T-helper 1 cell treated with Interleukin-12 subunit alpha and Interleukin-12 subunit beta and Interleukin-4 antibody, amounts not matched to agents 30 μg/mL and 1 μg/mL, for 36 hours (primary cell): ENCODE results near the gene IFNAR2.
"Not testable (repeated sequence)": the region's sequence is repeated elsewhere in the genome, so short reads cannot be mapped to it uniquely, and the experiment has no call there.

Experiments used
- H3K27ac Mint-ChIP-seq: one replicate; pipeline ENCODE4 v1.8.0; 2021; ENCODE audit warnings: mild to moderate bottlenecking, mixed read lengths
- H3K27me3 Mint-ChIP-seq: one replicate; pipeline ENCODE4 v1.8.0; 2021; ENCODE audit warnings: low read depth, mixed read lengths
- H3K36me3 Mint-ChIP-seq: one replicate; pipeline ENCODE4 v1.8.0; 2021; ENCODE audit warnings: low read depth, mixed read lengths
- H3K4me1 Mint-ChIP-seq: one replicate; pipeline ENCODE4 v1.8.0; 2021; ENCODE audit warnings: low read depth, mixed read lengths
- H3K4me3 Mint-ChIP-seq: one replicate; pipeline ENCODE4 v1.8.0; 2021; ENCODE audit warnings: mild to moderate bottlenecking, moderate library complexity, mixed read lengths
- H3K9me3 Mint-ChIP-seq: one replicate; pipeline ENCODE4 v1.8.0; 2021; ENCODE audit warnings: mixed read lengths

IFNAR2 gene

DNA sequence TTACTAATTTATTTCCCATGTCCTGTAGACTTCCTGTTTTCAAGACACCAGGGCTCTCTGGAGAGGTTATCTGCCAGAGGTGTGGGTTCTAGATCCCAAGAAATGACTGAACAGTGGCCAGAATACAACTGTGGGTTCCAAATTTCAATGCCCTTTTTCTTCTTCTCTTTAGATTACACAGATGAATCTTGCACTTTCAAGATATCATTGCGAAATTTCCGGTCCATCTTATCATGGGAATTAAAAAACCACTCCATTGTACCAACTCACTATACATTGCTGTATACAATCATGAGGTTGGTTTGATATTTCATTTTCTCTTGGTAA lies 15.0 kb downstream of the IFNAR2 start:
- H3K36me3 Mint-ChIP-seq, result peaks cover 67% of the 10 kb centered on the region
- H3K27me3 Mint-ChIP-seq, result no peaks in the 10 kb centered on the region
- peaks cover 53% of the 10 kb centered on the region for H3K4me1 Mint-ChIP-seq
- H3K27ac Mint-ChIP-seq, result peak overlapping the region; percentile 84
- no peaks in the 10 kb centered on the region for H3K9me3 Mint-ChIP-seq
- no peak overlapping the region for H3K4me3 Mint-ChIP-seq

DNA sequence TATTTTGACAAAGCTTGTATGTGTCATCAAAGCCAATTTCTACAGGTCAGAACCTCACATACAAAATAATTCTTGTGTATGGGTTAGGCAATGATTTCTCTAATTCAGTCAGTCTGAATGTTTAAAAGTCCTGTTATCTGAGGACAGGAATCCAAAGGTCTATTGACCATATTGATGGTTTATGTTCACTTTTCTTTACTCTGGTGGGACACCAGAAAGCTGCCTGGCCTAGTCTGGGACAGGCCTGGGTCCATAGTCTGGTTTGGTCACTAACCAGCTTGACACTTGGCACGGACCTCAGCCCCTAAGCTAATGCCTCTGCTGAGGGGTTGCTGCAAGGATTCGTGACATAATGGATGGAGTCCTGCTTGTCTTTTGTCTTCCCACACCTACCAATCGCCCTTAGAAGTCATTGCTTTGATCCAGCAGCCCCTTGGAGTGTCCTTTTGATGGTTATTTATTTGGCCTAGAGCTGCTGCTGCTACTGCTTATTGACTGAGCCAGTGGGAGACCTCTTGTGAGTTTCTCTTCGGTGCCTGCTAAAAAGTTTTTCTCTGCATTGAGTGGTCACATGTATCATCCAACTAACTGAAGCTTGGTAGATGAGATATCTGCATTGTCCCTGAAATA lies 15.7 kb downstream of the IFNAR2 start:
- peaks cover 49% of the 10 kb centered on the region for H3K4me1 Mint-ChIP-seq
- peak overlapping the region; percentile 62 for H3K27ac Mint-ChIP-seq
- peak overlapping the region; percentile 19 for H3K4me3 Mint-ChIP-seq
- H3K9me3 Mint-ChIP-seq, result no peaks in the 10 kb centered on the region
- H3K27me3 Mint-ChIP-seq, result no peaks in the 10 kb centered on the region
- H3K36me3 Mint-ChIP-seq, result peaks cover 69% of the 10 kb centered on the region

DNA sequence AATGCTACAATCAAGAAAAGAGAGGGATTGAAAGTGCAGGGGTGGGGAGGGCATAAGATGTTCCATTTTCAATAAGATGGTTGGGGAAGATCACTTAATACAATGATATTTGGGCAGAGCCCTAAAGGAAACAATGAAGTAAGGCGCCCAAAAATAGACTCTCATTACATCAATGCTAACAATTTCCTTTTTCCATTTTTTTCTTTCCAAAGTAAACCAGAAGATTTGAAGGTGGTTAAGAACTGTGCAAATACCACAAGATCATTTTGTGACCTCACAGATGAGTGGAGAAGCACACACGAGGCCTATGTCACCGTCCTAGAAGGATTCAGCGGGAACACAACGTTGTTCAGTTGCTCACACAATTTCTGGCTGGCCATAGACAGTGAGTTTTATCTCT lies 16.8 kb downstream of the IFNAR2 start:
- H3K4me3 Mint-ChIP-seq, result no peak overlapping the region
- no peaks in the 10 kb centered on the region for H3K27me3 Mint-ChIP-seq
- H3K36me3 Mint-ChIP-seq, result peaks cover 77% of the 10 kb centered on the region
- peak overlapping the region; percentile 0 for H3K27ac Mint-ChIP-seq
- H3K4me1 Mint-ChIP-seq, result peaks cover 50% of the 10 kb centered on the region
- no peaks in the 10 kb centered on the region for H3K9me3 Mint-ChIP-seq

DNA sequence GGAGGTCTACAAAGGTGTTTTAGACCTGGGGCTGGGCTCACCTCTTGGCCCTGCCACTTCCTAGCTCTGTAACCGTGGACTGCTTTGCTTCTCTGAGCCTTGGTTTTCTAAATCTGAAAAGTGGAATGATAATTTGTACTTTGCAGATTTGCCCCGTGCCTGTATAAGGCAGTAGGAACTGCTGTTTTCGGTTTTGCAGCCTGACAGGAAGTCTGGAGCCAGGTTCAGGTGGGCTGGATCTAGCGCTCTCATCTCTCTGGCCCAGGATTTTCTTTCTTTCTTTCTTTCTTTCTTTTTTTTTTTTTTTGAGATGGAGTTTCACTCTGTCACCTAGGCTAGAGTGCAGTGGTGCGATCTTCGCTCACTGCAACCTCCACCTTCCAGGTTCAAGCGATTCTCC lies 17.2 kb downstream of the IFNAR2 start:
- Mint-ChIP-seq H3K27ac (peak overlapping the region; percentile 0), H3K4me1 (peaks cover 46% of the 10 kb centered on the region), H3K36me3 (peaks cover 75% of the 10 kb centered on the region), H3K27me3 (no peaks in the 10 kb centered on the region), H3K9me3 (no peaks in the 10 kb centered on the region), H3K4me3 (no peak overlapping the region)

DNA sequence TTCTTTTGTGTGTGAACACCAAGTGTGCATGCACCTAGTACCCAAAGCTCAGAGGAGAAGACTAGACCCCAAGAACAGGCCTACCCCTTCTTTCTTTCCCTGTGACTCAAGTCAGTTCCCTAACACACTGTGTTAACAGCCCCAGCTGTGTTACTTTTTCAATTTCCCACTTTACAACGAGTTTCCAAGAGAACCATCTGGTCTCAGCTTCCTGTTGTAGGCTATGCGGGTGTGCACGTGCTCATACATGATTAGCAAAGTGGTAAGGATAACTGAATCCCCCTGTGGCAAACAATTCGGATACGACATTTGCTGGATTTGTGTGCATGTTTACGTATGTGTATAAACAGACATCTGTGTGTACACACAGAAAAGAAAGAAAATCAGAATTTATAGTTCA lies 17.9 kb downstream of the IFNAR2 start:
- H3K27me3 Mint-ChIP-seq, result no peaks in the 10 kb centered on the region
- peaks cover 77% of the 10 kb centered on the region for H3K36me3 Mint-ChIP-seq
- H3K9me3 Mint-ChIP-seq, result no peaks in the 10 kb centered on the region
- peak overlapping the region; percentile 72 for H3K27ac Mint-ChIP-seq
- no peak overlapping the region for H3K4me3 Mint-ChIP-seq
- peaks cover 43% of the 10 kb centered on the region for H3K4me1 Mint-ChIP-seq

DNA sequence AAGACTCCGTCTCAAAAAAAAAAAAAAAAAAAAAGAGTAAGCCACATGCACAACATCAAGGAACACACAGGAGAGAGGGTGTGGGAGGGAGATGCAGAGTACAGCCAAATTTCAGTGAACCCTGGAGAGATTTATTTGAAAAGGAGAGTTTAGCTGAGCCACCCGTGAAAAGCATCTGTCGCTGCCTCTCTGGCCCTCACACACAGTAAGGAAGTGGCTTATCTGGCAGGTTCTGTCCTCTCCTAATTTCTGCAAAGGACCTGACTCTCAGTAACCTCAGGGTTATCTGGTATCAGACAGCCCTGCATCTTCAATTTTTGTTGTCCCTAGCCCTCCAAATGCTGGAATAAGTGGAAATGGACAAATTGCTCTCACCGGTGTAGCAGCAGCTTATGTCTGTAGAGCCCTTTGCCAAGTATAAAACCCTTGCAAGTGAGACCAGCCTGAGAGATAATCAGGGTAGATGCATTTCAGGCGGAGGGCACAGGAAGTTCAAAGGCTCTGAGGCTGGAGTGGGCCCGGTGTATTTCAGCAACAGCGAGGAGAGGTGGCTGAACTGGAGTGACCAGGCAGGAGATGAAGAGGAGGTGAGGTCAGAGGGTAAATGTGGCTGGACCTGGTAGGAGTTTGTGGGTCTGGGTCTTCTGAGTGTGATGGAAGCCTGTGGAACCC lies 19.7 kb downstream of the IFNAR2 start:
- H3K4me3 Mint-ChIP-seq, result no peak overlapping the region
- H3K27me3 Mint-ChIP-seq, result no peaks in the 10 kb centered on the region
- H3K36me3 Mint-ChIP-seq, result peaks cover 82% of the 10 kb centered on the region
- H3K9me3 Mint-ChIP-seq, result no peaks in the 10 kb centered on the region
- peaks cover 32% of the 10 kb centered on the region for H3K4me1 Mint-ChIP-seq
- peak overlapping the region; percentile 16 for H3K27ac Mint-ChIP-seq

DNA sequence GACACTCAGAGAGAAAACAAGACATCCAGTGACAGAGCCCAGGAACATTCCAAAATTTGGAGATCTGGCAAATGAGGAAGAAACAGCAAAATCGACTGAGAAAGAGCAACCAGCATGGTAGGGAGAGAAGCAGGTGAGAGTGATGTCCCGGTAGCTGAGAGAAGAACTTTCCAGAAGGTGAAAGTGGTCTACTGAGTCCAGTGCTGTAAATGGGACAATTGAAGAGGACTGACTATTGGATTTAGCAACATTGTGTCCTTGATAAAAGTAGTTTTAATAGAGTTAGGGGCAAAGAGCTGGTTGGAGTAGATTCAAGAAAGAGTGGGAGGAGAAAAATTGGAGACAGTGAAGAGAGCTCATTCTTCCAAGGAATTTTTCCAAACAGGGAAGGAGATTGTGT lies 21.4 kb downstream of the IFNAR2 start:
- Mint-ChIP-seq H3K27ac (peak overlapping the region; percentile 26), H3K4me1 (peaks cover 27% of the 10 kb centered on the region), H3K27me3 (no peaks in the 10 kb centered on the region), H3K36me3 (peaks cover 82% of the 10 kb centered on the region), H3K4me3 (no peak overlapping the region), H3K9me3 (no peaks in the 10 kb centered on the region)

DNA sequence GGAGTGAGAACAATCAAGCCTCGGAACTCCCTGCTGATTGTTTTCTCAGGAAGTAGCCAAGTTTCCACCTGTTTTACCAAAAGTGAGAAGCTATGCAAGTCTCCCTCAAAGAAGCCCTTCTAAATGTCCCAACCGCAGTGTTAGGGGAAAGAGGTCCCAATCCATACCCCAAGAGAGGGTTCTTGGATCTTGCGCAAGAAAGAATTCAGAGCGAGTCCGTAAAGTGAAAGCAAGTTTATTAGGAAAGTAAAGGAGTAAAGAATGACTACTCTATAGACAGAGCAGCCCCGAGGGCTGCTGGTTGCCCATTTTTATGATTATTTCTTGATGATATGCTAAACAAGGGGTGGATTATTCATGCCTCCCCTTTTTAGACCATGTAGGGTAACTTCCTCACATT lies 23.6 kb downstream of the IFNAR2 start:
- H3K9me3 Mint-ChIP-seq, H3K27me3 Mint-ChIP-seq, H3K27ac Mint-ChIP-seq, H3K4me3 Mint-ChIP-seq: not testable (repeated sequence)
- H3K36me3 Mint-ChIP-seq, result peaks cover 84% of the 10 kb centered on the region
- H3K4me1 Mint-ChIP-seq, result peaks cover 21% of the 10 kb centered on the region

DNA sequence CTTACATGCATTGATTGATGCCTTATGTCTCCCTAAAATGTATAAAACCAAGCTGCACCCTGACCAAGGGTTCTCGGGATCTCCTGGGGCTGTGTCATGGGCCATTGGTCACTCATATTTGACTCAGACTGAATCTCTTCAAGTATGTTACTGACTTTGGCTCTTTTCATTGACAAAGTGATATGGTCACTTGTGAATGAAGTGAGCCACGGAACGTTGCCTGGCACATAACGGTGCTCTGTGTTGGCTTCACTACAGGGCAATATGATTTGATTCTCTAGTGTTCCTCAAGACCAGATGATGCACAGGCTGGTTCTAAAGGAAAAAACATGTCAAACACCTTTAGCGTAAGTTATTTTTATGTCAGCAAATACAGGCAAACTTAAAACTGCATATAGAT lies 25.0 kb downstream of the IFNAR2 start:
- no peaks in the 10 kb centered on the region for H3K27me3 Mint-ChIP-seq
- H3K4me1 Mint-ChIP-seq, result peaks cover 22% of the 10 kb centered on the region
- peaks cover 83% of the 10 kb centered on the region for H3K36me3 Mint-ChIP-seq
- no peak overlapping the region for H3K27ac Mint-ChIP-seq
- peaks cover 5% of the 10 kb centered on the region for H3K9me3 Mint-ChIP-seq
- H3K4me3 Mint-ChIP-seq, result no peak overlapping the region

DNA sequence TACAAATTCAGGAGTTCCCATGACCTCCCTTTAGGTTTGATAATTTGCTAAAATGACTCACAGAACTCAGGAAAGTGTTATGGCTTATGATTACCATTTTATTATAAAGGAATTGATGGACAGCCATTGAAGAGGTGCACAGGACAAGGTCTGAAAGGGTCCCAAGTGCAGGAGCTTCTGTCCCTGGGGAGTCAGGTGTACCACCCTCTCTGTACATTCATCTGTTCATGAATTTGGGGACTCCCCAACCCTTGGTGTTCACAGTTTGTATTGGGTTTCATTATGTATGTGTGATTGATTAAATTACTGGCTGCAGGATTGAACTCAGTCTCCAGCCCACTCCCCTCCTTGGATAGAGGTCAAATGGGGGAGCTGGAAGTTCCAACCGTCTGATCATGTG lies 25.7 kb downstream of the IFNAR2 start:
- Mint-ChIP-seq H3K4me3 (no peak overlapping the region), H3K27me3 (no peaks in the 10 kb centered on the region), H3K4me1 (peaks cover 25% of the 10 kb centered on the region), H3K27ac (no peak overlapping the region), H3K9me3 (peaks cover 5% of the 10 kb centered on the region), H3K36me3 (peaks cover 80% of the 10 kb centered on the region)

DNA sequence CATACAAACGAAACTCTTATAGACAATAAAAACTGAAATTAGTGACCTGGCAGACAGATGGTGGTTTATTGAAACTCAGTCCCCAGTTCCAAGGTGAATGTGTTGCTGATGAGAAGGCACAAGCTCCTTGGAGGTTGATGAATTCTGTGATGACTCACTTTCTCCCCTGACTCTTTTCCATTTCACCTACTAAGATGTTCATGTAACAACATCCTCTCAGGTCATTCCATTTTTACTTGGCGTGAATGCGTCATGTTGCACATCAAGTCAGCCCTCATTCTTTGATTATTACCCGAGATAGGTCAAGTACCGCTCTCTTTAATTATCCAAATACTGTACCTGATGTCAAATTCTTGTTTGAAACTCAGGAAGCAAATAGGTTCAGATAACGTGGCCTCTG lies 26.3 kb downstream of the IFNAR2 start:
- H3K4me1 Mint-ChIP-seq, result peaks cover 24% of the 10 kb centered on the region
- peaks cover 75% of the 10 kb centered on the region for H3K36me3 Mint-ChIP-seq
- H3K9me3 Mint-ChIP-seq, result peaks cover 5% of the 10 kb centered on the region
- H3K27ac Mint-ChIP-seq, result no peak overlapping the region
- no peaks in the 10 kb centered on the region for H3K27me3 Mint-ChIP-seq
- H3K4me3 Mint-ChIP-seq, result no peak overlapping the region

DNA sequence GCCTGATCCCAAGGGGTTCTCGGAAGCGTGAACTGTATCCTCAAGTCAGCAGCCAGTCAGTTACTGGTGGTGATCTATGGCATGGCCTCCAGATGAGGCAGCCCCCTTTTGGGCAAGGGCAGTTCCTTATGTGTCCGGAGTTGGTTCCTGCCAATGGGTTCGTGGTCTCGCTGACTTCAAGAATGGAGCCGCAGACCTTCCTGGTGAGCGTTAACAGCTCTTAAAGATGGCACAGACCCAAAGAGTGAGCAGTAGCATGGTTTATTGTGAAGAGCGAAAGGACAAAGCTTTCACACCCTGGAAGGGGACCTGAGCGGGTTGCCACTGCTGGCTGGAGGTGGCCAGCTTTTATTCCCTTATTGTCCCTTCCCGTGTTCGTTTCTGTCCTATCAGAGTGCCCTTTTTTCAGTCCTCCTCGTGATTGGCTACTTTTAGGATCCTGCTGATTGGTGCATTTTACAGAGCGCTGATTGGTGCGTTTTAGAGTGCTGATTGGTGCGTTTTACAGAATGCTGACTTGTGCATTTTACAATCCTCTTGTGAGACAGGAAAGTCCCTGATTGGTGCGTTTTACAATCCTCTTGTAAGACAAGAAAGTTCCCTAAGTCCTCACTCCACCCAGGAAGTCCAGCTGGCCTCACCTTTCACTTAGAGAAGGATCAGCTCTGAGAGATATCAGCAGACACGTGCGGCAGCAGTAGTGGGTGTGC lies 27.5 kb downstream of the IFNAR2 start:
- Mint-ChIP-seq H3K36me3 (peaks cover 67% of the 10 kb centered on the region), H3K27me3 (no peaks in the 10 kb centered on the region), H3K4me1 (peaks cover 27% of the 10 kb centered on the region), H3K9me3 (peaks cover 5% of the 10 kb centered on the region), H3K4me3 (no peak overlapping the region), H3K27ac (peak overlapping the region; percentile 26)

DNA sequence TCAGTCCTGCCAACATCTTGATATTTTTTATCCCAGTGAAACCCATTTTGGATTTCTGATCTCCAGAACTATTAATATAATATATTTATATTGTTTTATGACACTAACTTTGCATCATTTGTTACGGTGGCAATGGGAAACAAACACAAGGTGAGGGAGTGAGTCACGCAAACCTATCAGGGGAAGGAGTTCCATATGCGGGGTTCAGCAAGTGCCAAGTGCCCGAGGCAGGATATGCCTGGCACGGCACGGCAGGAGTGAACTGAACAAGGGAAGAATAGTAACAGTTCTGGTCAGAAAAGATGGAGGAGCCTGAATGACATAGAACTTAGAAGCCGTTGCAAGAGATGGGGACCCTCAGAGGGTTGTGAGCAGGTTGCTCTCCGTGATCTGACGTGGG lies 28.7 kb downstream of the IFNAR2 start:
- H3K4me1 Mint-ChIP-seq, result peaks cover 27% of the 10 kb centered on the region
- peaks cover 5% of the 10 kb centered on the region for H3K9me3 Mint-ChIP-seq

DNA sequence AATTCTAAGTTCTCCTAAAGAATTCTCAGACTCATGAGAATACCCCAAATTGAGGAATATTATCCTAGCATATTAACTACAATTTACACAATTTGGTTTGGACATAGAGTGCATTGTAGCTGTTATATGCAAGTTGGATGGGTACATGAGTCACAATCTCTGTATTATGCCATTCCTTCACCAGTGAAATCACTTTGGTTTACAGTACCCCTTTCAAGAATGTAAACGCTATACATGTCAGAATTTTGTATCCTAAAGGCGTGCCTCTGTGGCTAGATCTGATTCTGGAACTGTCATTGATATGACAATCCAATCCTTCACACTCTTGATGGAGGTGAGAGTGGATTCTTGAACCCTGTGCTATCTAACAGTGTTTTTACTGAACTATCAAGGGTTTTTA lies 29.7 kb downstream of the IFNAR2 start:
- Mint-ChIP-seq H3K9me3 (peaks cover 5% of the 10 kb centered on the region), H3K4me3 (no peak overlapping the region), H3K27ac (no peak overlapping the region), H3K27me3 (no peaks in the 10 kb centered on the region), H3K36me3 (peaks cover 61% of the 10 kb centered on the region), H3K4me1 (peaks cover 30% of the 10 kb centered on the region)

More for the DNA sequence above, 28.7 kb downstream of the IFNAR2 start:
- Mint-ChIP-seq H3K27ac (no peak overlapping the region), H3K27me3 (no peaks in the 10 kb centered on the region), H3K4me3 (no peak overlapping the region), H3K36me3 (peaks cover 63% of the 10 kb centered on the region)

DNA sequence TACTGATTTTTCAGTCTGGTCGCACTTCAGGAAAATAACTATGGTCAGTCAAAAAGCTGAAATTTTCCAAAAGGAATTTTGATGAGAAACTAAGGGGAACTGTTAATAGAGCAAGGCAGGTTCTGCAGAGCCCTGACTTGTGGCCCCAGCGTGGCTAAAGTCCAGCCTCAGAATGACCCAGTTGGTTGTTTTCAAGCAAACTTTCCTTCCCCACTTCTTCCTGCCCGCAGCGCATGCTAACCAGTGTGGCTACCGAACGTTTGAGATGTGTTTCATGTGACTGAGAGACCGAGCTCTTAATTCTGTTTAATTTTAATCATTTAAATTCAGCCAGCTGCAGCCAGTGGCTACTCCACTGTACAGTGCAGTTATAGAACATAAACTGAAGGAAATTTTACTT lies 30.3 kb downstream of the IFNAR2 start:
- Mint-ChIP-seq H3K27ac (no peak overlapping the region), H3K4me1 (peaks cover 30% of the 10 kb centered on the region), H3K27me3 (no peaks in the 10 kb centered on the region), H3K4me3 (no peak overlapping the region), H3K9me3 (peaks cover 5% of the 10 kb centered on the region), H3K36me3 (peaks cover 56% of the 10 kb centered on the region)
